Motor neuron (in vitro differentiated cells): ENCODE measurements around the gene CHAMP1. TPM values are rescaled to one million over a fixed set of nuclear protein-coding genes. Genes with fewer than 3 reads are reported as not detected.

Source experiments
- ATAC-seq, 8 experiments: fragments of 200-7000 bp; cut with Tn5 transposase; replicated peaks in 6 of 8; 2 replicates each; pipeline ENCODE4 v1.8.0; 2021; ENCODE audit warnings: mild to moderate bottlenecking in 8 of 8, moderate library complexity in 8 of 8
- H3K27ac ChIP-seq, 2 donors: fragments of 250-450 bp; sonication (Bioruptor Pico); 2 replicates each; pipeline ENCODE4 v1.9.0; 2021; ENCODE audit warnings: antibody characterized with exemption in 2 of 2, mild to moderate bottlenecking in 2 of 2, moderate library complexity in 1 of 2
- H3K4me1 ChIP-seq, 2 donors: fragments of 250-450 bp; sonication (Bioruptor Pico); replicated peaks in 1 of 2; 2 replicates each; pipeline ENCODE4 v1.6.1; 2021; ENCODE audit warnings: antibody characterized with exemption in 2 of 2, mild to moderate bottlenecking in 2 of 2, moderate library complexity in 1 of 2
- H3K4me3 ChIP-seq, 5 donors: fragments of 250-450 bp; sonication (Bioruptor Pico); 2 replicates each; pipeline ENCODE4 v1.9.0; 2021; ENCODE audit warnings: antibody characterized with exemption in 5 of 5, mild to moderate bottlenecking in 5 of 5, moderate library complexity in 4 of 5
- WGBS, 10 experiments: fragments of 450-650 bp; shearing (Covaris generic); methylation state at CpG; one replicate each; pipeline ENCODE4 v1.0.0; 2022; 5-methylcytosine and 5-hydroxymethylcytosine counted together
- in situ Hi-C, 9 experiments: fragments of 400-800 bp; cut with MboI; loops; one replicate each; pipeline ENCODE4 v1.15.0; 2021; ENCODE audit warnings: low sequenced_read_pairs in 9 of 9, low pct_unique_long_range_greater_than_20kb in 2 of 9; ENCODE audit not compliant: unreplicated experiment in 9 of 9
- total RNA-seq, 8 experiments: library from RNA; unstranded; fragments of 300-600 nt; gene quantifications; 2 replicates each; pipeline versions ENCODE4 v1.2.3 to v1.2.4, GENCODE V29; 2022

The CHAMP1 gene
- total RNA-seq, 8 experiments from 2014 or later, result 6.3 to 39.2 (median 11.6) TPM

DNA sequence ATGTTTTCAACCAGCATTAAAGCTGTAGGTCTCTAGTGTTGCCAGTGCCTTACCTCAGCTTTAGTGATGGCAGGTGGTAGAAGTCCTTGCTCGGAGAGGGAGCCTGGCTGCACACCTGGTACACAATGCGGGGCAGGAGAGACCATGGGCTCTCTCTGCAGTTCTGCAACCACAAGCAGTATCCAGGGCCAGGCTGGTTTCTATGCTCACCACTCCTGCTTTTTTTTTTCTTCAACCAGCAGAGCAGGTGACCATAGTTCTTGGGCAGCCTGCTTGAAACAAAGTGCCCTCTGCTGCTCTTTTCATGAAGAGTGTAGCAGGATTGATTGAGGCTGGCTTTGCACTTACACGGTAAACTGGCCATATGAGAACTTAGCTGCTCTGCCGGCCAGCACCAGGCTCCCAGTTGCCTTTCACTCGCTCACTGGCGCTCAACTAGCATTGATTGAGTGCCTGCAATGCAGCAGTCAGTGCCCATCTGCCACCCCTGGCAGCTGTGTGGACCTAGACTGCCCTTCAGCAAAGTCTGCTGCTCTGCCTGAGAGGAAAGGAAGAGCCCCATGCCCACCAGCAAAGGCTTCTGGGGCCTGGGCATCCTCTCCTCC, 4.4 kb upstream of the CHAMP1 start:
- in situ Hi-C loops, result no loop called here
- Histone ChIP-seq H3K4me1 (peaks cover 5% of the 10 kb centered on the region in 2 donors), H3K4me3 (no peak overlapping the region), H3K27ac (no peak overlapping the region)
- ATAC-seq, result peak in 2 of 8 experiments; percentile 8 to 24
- 60 to 100% (median 78%) methylated on average over 1 to 5 of the region's 6 CpGs; no CpG with 5 or more reads in 3 of the 10 experiments for WGBS, 10 experiments

- WGBS, 10 experiments, result 0 to 100% (median 71%) methylated on average over 1 to 4 of the region's 5 CpGs
- in situ Hi-C loops, result no loop called here
- ATAC-seq, result no peak
- Histone ChIP-seq H3K27ac (no peak overlapping the region), H3K4me3 (no peak overlapping the region), H3K4me1 (peaks cover 10 to 11% of the 10 kb centered on the region in 2 donors)
These were observed 3.3 kb upstream of the CHAMP1 start for GRCh38 chr13:114310956-114311355.

GRCh38 chr13:114311387-114311786, 2.9 kb upstream of the CHAMP1 start:
- peaks cover 12% of the 10 kb centered on the region in 2 donors for H3K4me1 ChIP-seq
- no peak overlapping the region for H3K27ac ChIP-seq
- no peak for ATAC-seq
- no peak overlapping the region for H3K4me3 ChIP-seq
- in situ Hi-C loops, result no loop called here

DNA sequence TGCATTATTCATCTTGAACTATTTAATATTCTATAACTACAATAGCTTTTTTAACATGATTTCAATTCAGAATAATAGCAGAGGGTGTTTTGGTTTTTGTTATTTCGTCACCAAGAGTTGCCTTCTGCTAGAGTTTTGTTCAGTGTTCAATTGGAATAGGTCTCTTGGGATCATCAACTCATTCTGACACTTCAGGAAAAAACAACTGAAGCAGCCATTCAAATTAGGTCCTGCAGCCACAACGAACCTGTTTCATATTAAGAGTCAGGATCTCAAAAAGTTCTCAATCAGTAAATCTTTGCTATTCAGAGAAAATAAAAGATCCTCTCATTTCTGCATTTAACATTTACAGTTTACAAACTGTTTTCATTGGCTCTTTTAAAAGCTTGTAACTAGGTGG, 2.4 kb upstream of the CHAMP1 start:
- WGBS, 10 experiments, result 16 to 62% (median 33%) methylated on average over 1 to 2 of the region's 2 CpGs; no CpG with 5 or more reads in 1 of the 10 experiments
- Histone ChIP-seq H3K27ac (no peak overlapping the region), H3K4me1 (peaks cover 12% of the 10 kb centered on the region in 2 donors), H3K4me3 (no peak overlapping the region)
- ATAC-seq, result no peak
- in situ Hi-C loops, result no loop called here

DNA sequence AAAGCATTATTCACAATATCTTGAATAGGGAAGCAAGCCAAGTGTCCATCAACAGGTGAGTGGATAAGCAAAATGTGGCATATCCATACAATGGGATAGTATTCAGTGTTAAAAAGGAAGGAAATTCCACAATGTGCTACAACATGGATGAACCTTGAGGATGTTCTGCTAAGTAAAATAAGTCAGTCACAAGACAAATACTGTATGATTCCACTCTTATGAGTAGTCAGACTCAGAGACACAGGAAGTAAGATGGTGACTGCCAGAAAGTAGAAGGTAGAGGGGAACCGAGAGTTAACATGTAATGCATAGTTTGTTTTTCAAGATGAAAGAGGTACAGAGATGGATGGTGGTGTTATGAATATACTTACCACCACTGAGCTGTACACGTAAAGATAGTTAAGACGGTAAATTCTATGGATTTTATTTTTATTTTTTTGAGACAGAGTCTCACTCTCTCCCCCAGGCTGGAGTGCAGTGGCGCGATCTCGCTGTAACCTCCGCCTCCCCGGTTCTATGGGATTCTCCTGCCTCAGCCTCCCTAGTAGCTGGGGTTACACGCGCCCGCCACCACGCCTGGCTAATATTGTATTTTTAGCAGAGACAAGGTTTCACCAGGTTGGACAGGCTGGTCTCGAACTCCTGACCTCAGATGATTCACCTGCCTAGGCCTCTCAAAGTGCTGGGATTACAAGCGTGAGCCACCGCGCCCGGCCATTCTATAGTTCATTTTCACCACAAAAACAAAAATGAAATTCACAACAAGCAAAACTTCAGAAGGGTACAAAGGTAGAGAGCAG, 1.0 kb upstream of the CHAMP1 start:
- WGBS, 10 experiments, result 87 to 100% (median 91%) methylated on average over 1 to 17 of the region's 17 CpGs; no CpG with 5 or more reads in 1 of the 10 experiments
- ATAC-seq, result no peak
- Histone ChIP-seq H3K27ac (peak overlapping the region; percentile 93 to 94), H3K4me3 (peak overlapping the region; percentile 85 to 91 (median 90)), H3K4me1 (peaks cover 12% of the 10 kb centered on the region in 2 donors)
- in situ Hi-C loops, result no loop called here

DNA sequence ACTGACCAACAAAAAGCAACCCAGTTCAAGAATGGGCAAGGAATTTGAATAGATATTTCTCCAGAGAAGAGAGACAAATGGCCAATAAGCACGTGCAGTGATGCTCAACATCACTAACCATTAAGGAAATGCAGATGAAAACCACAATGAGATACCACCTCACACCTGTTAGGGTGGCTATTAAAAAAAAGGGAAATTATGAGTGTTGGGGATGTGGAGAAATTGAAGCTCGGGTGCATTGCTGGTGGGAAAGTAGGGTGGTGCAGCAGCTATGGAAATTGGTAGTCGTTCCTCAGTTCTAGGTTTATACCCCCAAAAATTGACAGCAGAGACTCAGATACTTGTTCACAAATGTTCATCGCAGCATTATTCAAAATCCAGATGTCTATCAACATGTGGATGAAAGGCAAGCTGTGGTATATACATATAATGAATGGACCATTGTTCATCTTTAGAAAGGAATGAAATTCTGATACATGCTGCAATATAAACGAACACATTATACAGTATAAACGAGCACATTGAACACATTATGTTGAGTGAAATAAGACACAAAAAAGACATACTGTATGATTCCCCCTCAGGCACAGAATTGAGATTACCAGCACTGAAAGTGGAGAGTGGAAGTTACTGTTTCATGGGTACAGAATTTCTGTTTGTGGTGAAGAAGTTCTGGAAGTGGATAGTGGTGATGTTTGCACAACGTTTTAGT, 927 bp downstream of the CHAMP1 start:
- H3K4me3 ChIP-seq, result peak overlapping the region; percentile 85 to 91 (median 90)
- peaks cover 14 to 16% of the 10 kb centered on the region in 2 donors for H3K4me1 ChIP-seq
- ATAC-seq, result no peak
- WGBS, 10 experiments, result 0 to 14% (median 0%) methylated on average over 1 to 7 of the region's 7 CpGs
- in situ Hi-C loops, result no loop called here
- H3K27ac ChIP-seq, result peak overlapping the region in 1 of 2 donors; percentile 94

- Histone ChIP-seq H3K4me1 (peaks cover 9 to 11% of the 10 kb centered on the region in 2 donors), H3K4me3 (no peak overlapping the region), H3K27ac (no peak overlapping the region)
- 0 to 60% (median 42%) methylated on average over 1 of the region's 1 CpG; no CpG with 5 or more reads in 3 of the 10 experiments for WGBS, 10 experiments
- ATAC-seq, result no peak
- in situ Hi-C loops, result no loop called here
These were observed 4.3 kb downstream of the CHAMP1 start for GRCh38 chr13:114318624-114319023.

DNA sequence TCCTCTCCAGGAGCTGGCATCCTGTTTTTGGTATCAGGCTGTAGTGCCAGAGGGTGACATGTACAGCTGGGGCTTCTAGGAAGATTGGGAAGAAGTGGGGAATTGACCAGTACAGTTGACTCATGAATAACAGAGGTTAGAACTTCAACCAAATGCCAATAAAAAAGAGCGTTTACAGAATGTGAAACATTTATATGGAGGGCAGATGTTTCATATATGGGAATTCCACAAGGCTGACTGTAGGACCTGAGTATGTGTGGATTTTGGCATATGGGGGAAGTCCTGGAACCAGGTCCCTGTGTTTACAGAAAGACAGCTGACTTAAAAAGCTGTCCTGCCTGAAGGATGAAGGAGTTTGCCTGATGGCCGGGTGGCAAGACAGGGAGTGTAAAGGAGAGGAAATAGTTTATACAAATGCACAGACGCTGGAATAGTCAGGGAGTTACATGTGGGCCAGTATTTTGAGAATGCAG, 5.2 kb downstream of the CHAMP1 start:
- peaks cover 9 to 11% of the 10 kb centered on the region in 2 donors for H3K4me1 ChIP-seq
- no peak overlapping the region for H3K4me3 ChIP-seq
- 14 to 100% (median 86%) methylated on average over 1 to 3 of the region's 3 CpGs; no CpG with 5 or more reads in 1 of the 10 experiments for WGBS, 10 experiments
- peak in 3 of 8 experiments; percentile 22 to 59 (median 37) for ATAC-seq
- no peak overlapping the region for H3K27ac ChIP-seq
- in situ Hi-C loops, result no loop called here

DNA sequence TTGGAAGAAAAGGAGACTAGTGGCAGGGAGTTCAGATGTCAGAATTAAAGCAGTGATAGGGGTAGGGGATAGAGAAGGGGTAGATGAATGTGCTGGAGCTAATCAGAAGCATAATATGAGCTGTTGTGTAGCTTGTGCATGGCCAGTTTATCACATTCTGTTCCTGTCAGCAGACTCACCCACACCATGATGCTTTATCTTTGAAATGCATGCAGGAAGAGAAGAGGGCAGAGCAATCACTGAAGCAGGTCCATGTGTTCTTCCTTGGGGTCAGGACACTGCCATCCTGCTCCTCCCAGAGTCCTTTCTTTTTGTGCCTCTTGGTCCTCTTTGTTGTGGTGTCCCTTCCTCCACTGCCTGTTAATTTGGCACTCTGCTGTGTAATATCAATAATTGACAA, 5.8 kb downstream of the CHAMP1 start:
- in situ Hi-C loops, result no loop called here
- no peak overlapping the region for H3K4me3 ChIP-seq
- no peak overlapping the region for H3K27ac ChIP-seq
- H3K4me1 ChIP-seq, result peaks cover 9 to 11% of the 10 kb centered on the region in 2 donors
- peak in 2 of 8 experiments; percentile 11 to 22 for ATAC-seq

DNA sequence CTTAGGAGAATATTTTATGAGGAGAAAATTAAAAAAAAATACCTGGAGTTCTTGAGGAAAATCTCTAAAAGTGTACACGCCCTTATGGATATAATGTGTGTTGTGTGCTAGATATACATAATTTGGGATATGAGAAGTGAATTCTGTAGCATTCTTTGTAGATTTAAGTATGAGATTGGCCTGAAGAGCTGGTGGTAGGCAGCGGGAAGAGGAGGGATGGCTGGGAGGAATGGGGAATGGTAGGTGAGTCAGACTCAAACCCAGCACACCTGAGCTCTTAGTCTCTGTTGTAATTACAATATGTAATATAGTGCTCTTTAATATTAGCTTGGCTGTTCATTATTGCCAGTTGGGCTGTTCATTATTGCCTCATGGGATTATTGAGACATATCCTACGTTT, 7.0 kb downstream of the CHAMP1 start:
- Histone ChIP-seq H3K4me1 (peaks cover 4% of the 10 kb centered on the region in 2 donors), H3K4me3 (no peak overlapping the region), H3K27ac (no peak overlapping the region)
- WGBS, 10 experiments, result 83 to 100% (median 98%) methylated on average over 2 to 3 of the region's 3 CpGs; no CpG with 5 or more reads in 1 of the 10 experiments
- ATAC-seq, result no peak
- in situ Hi-C loops, result no loop called here

GRCh38 chr13:114323349-114323748, 9.0 kb downstream of the CHAMP1 start:
- H3K27ac ChIP-seq, result no peak overlapping the region
- WGBS, 10 experiments, result 73 to 100% (median 100%) methylated on average over 1 to 2 of the region's 2 CpGs
- in situ Hi-C loops, result no loop called here
- no peak overlapping the region for H3K4me3 ChIP-seq
- H3K4me1 ChIP-seq, result peaks cover 3 to 4% of the 10 kb centered on the region in 2 donors
- ATAC-seq, result no peak

GRCh38 chr13:114324334-114324733, 10.0 kb downstream of the CHAMP1 start:
- ATAC-seq, result no peak
- in situ Hi-C loops, result no loop called here
- H3K4me1 ChIP-seq, result peaks cover 0 to 3% of the 10 kb centered on the region in 2 donors
- no peak overlapping the region for H3K27ac ChIP-seq
- 92 to 100% (median 100%) methylated on average over 2 of the region's 4 CpGs; no CpG with 5 or more reads in 7 of the 10 experiments for WGBS, 10 experiments
- H3K4me3 ChIP-seq, result no peak overlapping the region

DNA sequence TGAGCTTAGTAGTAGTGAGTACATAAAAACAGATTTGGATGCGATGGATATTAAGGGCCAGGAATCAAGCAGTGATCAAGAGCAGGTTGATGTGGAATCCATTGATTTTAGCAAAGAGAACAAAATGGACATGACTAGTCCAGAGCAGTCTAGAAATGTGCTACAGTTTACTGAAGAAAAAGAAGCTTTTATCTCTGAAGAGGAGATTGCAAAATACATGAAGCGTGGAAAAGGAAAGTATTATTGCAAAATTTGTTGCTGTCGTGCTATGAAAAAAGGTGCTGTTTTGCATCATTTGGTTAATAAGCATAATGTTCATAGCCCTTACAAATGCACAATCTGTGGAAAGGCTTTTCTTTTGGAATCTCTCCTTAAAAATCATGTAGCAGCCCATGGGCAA, 11.4 kb downstream of the CHAMP1 start:
- Histone ChIP-seq H3K4me1 (peaks cover 0 to 3% of the 10 kb centered on the region in 2 donors), H3K4me3 (no peak overlapping the region), H3K27ac (no peak overlapping the region)
- ATAC-seq, result no peak
- in situ Hi-C loops, result no loop called here
- 86 to 100% (median 95%) methylated on average over 1 to 3 of the region's 3 CpGs for whole genome bisulfite sequencing, 10 experiments
